ENCODE data around the gene C12orf43.
A peak's percentile ranks its signal among the peaks of the same experiment; 100 is the strongest.

C12orf43 gene

GRCh38 chr12:120999191-121000120 lies 16.8 kb downstream of the C12orf43 start:
- no peak for DNase-seq (ENCODE audit: low spot score)

- DNase-seq (ENCODE audit: low spot score): no peak
Observed at GRCh38 chr12:120998435-120998834, 17.9 kb downstream of the C12orf43 start.

DNA sequence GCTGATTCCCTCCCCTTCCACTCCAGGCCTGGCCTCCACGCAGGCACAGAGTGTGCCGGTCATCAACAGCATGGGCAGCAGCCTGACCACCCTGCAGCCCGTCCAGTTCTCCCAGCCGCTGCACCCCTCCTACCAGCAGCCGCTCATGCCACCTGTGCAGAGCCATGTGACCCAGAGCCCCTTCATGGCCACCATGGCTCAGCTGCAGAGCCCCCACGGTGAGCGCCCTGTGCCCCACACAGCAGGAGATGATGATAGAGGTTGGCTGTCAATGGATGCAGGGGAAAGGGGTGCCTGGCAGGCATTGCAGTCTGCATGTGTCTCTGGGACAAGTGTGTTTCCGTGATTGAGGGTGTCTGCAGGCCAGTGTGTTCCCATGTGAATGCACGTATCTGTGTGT lies 18.8 kb downstream of the C12orf43 start:
- DNase-seq (ENCODE audit: low spot score): no peak

- no peak for DNase-seq (ENCODE audit: low spot score)
Observed at GRCh38 chr12:120996133-120996746, 20.0 kb downstream of the C12orf43 start.

- DNase-seq (ENCODE audit: low spot score): no peak
Observed at GRCh38 chr12:120994589-120995337, 21.5 kb downstream of the C12orf43 start.

GRCh38 chr12:120994059-120994458 lies 22.2 kb downstream of the C12orf43 start:
- DNase-seq (ENCODE audit: low spot score): no peak

GRCh38 chr12:120993496-120993895 lies 22.8 kb downstream of the C12orf43 start:
- no peak for DNase-seq (ENCODE audit: low spot score)

DNA sequence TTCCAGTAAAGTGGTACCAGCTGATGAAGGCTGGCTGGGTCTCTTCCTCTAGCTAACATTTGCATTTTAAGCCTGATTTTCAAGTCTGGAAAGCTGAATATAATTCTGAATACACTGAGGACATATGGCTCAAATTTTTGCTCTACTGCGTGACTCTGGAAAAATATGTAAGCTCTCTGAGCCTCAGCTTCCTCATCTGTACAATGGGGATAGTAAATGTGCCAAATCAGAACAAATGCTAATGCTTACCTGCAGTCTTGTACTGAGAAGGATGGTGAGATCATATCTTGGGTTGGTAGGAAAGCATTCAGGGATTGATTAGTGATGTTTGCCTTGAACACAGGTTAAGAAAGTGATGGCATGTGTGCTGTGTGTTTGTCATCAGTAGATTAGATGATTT lies 23.3 kb downstream of the C12orf43 start:
- no peak for DNase-seq (ENCODE audit: low spot score)

DNA sequence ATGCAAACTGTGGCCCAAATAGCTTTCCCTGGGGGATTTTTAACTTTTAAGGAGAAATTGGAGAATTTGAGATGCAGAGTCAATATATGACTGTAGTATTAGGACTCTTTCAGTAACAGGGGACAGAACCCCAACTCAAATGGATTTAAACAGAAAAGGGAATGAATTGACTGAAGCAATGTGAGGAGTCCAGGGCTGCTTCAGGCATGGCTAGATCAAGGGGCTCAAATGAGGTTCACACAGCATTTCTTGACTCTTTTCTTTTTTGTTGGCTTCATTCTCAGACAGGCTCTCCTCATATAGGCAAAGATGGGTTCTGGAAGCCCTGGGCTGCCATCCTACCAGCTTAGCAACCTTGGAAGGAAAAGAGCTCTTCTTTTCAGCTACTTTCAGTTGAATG lies 24.3 kb downstream of the C12orf43 start:
- no peak for DNase-seq (ENCODE audit: low spot score)

- no peak for DNase-seq (ENCODE audit: low spot score)
Observed at GRCh38 chr12:120990487-120991055, 25.7 kb downstream of the C12orf43 start.

GRCh38 chr12:120989687-120990086 lies 26.6 kb downstream of the C12orf43 start:
- DNase-seq (ENCODE audit: low spot score): no peak

- DNase-seq (ENCODE audit: low spot score): no peak
Observed at GRCh38 chr12:120988658-120989057, 27.6 kb downstream of the C12orf43 start.

- no peak for DNase-seq (ENCODE audit: low spot score)
Observed at GRCh38 chr12:120988234-120988633, 28.1 kb downstream of the C12orf43 start.

- DNase-seq (ENCODE audit: low spot score): peak; percentile 59
Observed at GRCh38 chr12:120984351-120984898, 31.9 kb downstream of the C12orf43 start.

GRCh38 chr12:120983759-120984158 lies 32.5 kb downstream of the C12orf43 start:
- DNase-seq (ENCODE audit: low spot score): no peak

DNA sequence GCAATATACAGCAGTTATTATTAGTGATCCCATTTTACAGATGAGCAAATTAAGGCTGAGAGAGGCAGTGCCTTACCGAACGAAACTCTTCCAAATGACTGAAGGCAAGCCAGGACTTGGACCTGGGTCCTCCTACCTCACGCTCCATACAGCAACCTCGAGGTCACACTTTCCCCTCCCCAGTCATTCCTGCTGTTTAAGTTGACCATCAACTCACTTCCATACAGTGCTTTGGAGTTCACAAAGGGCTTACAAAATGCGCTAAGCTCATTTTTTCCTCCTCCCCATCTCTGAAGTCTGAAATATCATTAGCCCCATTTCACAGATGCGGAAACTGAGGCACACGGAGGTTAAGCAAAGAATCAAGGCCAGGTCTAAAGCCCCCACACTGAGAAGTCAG lies 33.6 kb downstream of the C12orf43 start:
- DNase-seq (ENCODE audit: low spot score): no peak

GRCh38 chr12:120981407-120981941 lies 34.8 kb downstream of the C12orf43 start:
- no peak for DNase-seq (ENCODE audit: low spot score)

- no peak for DNase-seq (ENCODE audit: low spot score)
Observed at GRCh38 chr12:120980800-120981368, 35.4 kb downstream of the C12orf43 start.

DNA sequence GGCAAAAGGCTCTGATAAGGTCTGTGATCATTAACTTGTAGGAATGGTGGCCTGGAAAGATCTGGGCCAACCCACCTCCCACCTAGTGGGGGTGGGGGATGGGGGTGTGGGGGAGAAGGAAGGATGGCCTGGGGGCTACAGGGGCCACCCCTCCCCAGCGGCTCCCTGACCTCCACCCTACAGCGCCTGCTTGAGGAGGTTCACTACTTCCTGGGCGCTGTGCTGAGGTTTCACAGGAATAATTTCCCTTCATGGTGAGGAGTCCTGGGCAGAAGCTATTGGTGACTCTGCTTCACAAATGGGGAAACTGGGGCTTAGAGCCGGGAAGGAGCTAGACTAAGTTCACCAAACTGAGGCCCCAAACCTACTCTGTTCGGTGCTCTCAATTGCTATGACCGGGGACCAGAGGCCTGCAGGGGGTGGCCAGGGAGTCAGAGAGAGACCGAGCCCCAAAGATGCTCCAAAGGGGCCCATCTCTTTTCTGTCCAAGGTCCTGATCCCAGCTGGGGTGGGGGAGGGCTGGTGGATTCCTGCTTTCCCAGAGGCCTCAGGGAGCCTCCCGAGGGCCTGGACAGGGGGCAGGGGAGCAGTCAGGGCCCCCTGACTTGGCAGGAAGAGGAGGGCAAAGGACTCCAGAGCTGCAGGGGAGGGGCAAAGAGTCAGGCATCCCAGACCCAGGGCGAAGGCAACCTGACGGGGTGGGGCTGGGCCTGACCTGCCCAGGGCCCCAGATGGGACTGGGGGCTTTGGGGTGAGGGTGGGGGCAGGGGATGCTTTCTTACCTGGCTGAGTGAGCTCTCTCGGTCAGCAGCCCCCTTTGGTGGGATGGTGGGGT lies 36.2 kb downstream of the C12orf43 start:
- DNase-seq (ENCODE audit: low spot score): no peak

GRCh38 chr12:120979220-120979861 lies 36.9 kb downstream of the C12orf43 start:
- no peak for DNase-seq (ENCODE audit: low spot score)
